HG03196 (cell line): ENCODE results near the gene HIC1.

Source experiments
- ATAC-seq: cut with Tn5 transposase; IDR thresholded peaks from one replicate; pipeline ENCODE4 v1.9.1; 2021; ENCODE audit not compliant: unreplicated experiment

HIC1 gene

DNA sequence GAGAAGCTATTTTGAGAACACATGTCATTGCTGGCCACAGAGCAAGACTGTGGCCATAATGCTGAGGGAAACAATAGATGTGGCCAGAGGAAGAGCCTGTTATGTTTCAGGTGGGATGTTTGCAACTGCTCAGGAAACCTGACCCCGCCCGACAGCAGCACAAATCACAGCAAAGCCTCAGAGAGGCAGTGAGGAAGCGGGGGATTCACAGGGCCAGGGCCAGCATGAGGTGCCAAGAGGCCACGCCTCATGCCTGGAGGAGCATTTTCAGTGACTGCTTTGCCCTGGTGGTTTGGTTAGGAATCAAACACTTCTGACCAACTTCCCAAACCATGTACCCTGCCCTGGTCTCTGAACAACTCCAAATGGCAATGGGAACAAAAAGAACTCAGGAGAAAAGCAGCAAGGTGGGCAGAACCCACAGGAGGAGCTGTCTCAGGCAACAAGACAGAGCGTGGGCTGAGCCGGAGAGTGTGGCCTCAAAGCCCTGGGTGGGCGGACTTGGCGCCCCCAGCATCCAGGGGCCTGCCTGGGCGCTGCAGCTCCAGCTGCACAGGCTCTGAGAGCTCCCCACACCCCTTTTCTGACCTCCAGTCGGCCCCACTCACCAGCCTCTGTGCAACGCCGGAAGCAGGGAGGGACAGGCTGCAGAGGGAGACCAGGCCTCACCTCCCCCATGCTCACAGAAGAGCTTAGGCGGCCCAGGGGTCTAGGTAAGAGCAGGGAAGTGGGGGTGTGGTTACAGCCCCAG, 20.6 kb downstream of the HIC1 start:
- ATAC-seq, result no peak

DNA sequence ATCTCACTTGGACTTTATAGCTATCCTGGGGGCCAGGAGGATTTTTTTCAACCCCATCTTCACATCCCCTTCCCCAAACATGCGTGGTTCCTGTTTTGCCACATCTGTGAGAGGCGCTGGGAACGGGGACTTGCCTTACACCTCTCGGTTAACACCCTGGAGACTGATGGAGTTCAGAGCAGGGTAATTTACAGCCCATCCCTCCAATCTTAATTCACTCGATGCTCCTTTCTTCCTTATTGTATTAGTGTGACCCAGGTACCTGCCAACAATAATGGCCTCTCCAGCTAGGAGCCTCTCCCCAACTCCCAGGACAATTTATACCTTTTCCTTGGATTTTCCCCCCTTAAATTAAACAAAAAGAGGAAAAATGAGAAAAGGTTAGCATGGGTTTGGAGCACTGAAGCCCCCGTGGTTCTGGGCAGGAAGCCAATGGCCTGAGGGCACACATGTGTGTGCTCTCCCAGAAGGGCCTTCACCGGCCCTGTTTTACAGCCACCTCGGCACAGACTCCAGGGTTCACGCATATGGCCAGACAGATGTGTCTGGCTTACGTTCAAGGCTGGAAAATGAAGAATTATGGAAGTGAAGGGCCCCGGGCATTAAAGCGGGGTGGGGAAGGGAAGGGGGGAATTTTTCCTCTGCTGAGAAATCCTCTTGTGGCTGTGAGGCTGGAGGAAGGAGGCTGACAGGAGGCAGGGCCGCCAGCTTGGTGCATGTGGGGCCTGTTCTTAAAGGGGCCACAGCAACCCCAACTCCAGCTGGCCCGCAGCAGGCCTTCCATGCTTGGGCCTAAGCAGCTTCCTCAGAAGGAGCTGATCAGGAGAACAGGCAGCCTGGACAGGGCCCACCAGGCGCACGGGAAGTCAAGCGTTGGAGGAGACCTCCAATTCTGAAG, 21.4 kb downstream of the HIC1 start:
- ATAC-seq, result no peak

DNA sequence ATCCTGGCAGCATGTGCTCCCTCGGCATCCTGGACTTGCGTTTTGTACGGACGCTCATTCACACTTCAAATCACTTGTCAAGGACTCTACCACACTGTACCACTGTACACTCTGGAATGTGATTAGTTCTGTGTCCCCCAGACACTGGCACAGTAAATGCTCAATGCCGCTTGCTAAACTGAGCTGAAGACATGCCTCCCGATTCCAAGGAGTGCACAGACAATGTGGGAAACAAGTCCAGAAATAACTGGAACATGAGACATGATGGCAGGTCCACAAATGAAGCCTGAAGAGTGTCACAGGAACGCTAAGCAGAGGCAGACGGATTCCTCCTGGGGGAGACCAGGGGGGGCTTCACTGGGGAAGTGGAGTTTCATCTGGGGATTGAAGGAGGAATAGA, 22.1 kb downstream of the HIC1 start:
- no peak for ATAC-seq

DNA sequence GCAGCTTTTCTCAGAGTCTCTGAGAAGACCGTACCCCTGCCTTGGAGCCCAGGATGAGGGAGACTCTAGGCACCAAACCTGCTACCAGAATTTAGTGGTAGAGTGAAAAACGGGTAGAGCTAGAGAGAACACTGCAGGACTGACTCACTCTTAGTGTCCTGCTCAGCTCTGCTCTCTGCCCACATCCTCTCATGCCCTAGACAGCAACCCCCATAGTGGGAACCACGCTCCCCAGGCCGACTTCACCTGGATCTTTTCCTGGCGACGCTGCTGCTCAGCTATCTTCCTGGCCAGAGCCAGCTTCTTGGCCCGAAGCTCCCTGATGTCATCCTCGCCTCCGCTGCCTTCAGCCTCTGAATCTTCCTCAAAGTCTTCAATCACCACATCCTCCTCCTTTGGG, 26.7 kb downstream of the HIC1 start:
- no peak for ATAC-seq

DNA sequence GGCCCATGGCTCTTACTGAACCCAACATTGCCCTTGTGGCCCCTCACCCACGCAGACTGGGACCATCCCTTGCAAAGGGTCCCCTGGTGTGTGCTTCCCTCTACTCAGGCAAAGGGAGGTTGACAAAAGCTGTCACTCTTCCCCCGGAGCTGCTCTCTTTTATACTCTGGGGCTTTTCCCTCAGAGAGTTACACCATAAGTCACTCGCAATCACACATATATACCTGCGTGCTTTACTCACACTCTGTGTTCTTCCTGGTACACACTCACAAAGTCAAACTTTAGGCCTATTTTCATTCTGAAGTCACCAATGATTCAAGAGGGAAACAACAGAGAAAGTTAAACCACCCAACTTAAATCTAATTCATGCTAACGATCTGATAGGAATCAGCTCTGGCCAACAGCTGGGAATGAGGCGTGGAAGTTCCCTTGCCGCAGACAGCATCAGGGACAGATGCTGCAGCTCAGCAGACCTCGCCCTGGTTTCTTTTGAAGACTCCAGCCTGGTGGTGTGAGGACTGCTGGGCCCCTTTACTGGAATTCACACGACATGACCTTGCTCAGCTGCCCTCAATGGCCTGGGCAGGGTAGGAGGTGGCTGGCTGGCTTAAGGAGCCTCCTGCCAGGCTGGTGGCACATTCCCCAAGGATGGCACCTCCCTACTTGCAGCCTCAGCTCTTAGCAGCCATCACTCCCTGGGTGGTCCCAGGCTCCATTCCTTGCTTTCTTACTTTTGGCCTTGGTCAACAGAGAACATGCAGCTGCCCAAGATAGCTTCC, 27.3 kb downstream of the HIC1 start:
- no peak for ATAC-seq

DNA sequence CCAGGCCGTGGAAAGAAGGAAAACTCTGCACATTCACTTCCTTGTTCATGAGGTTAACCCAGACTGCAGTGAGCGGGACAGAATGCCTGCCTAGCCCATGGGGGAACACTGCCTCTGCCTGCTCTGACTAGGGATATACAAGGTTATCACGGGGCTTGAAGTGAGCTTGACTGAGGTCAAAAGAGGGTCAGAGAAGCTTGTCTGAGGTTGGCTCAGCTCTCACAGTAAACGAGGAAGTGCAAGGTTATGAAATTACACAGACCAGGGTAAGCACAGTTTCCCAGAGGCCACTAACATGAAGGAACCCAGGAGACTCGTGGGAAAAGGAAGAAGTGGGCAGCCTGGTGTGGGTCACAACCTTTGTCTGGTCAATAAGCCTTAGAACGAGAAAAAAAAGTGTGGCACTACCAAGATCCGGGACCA, 28.7 kb downstream of the HIC1 start:
- ATAC-seq, result no peak

DNA sequence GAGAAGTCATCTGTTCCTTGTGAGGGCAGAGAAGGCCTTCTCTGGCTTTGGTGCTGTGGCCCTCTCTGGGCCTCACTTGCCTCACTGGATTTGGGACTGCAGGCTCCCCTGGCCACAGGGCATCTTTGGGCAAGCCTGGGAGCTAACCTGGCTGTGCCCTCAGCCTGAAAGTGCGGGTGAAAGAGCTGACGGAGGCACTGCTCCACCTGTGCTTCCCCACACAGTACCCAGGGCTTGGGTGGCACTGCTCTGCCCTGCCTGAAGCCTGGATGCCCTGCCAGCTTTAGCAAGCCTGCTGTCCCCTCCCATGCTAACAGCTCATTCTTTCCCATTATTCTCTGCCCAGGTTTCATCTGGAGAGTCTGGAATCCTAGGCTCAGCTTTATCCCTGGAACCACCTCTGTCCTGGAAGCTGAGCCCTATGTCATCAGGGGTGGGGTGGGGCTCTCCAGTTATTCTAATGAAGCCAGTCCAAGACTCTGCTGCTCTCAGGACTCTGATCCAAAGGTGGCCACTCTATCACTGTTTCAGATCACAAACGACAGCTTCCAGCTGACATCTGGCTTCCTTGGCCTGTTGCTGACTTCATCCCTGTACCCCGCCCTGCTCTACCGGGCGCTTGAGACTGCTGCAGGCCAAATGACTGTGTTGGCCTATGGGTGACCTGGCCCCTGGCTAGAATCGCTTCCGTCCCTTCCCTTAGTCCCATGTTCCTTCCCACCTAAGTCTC, 29.3 kb downstream of the HIC1 start:
- no peak for ATAC-seq

DNA sequence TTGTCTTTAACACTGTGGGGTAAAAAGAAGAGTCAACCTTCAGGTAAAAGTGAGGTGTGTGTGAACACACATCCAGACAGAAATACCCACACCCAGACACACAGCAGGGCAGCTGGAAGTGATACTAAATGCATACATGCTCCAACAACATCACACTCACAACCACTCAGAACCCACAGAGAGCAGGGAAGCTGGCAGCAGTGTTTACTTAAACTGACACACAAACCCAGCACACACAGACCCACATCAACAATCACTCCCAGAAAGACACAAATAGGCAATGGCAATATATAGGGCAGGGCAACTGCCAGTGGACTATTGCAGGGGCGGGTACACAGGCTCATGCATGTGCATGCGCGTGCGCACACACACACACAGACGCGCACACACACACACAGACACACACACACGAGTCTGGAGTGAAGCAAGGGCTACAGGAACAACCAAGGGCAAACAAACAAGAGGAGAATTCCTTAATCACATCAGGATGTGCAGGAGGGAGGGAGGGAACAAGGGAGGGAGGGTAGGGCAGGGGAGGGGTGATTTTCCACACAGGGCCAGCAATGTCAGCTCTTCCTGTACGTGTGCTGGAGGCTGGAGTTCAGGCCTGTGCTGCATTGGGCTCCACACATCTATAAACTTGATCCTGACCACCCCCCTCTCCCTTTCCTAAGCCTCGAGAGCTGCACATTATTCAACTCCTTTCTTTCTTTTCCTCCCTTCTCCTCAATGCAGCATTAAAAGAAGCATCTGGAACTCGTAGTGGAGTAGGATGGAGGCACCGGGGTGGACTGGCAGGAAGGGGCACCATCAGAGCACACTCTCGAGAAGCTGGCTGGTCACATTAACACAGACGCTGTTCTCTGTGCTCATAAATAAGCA, 30.1 kb downstream of the HIC1 start:
- ATAC-seq, result no peak

DNA sequence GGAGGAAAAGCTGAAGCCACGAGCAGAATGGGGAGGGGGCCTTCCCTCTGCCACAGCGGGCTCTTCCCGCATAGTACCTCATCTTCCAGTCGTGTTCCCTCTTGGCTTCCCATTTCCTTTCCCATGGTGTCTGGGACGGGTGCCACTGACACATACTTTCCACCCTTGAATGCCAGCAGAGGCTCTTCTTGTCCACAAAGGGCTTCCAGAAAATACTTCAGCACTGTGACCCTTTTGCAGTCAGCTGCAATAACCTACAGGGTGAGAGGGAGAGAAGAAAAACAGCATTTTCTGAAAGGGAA, 30.7 kb downstream of the HIC1 start:
- ATAC-seq, result no peak

DNA sequence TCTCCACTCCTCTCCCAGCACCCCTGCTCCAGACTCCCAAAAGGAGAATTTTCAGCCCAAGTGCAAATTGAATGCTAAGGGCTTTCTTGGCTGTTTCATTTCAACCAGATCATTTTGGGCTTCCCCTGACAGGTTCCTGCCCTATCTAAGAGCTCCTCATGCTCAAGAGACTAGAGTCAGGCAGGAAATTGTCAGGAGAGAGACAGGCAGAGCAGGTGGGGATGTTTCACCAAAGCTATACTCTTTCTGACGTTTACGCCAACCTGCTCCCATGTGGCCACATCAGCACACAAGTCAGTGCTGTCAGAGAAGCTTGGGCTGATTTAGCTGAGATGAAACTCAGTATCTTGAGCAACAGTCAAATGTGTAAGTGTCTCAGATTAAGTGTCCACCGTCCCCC, 31.4 kb downstream of the HIC1 start:
- no peak for ATAC-seq

DNA sequence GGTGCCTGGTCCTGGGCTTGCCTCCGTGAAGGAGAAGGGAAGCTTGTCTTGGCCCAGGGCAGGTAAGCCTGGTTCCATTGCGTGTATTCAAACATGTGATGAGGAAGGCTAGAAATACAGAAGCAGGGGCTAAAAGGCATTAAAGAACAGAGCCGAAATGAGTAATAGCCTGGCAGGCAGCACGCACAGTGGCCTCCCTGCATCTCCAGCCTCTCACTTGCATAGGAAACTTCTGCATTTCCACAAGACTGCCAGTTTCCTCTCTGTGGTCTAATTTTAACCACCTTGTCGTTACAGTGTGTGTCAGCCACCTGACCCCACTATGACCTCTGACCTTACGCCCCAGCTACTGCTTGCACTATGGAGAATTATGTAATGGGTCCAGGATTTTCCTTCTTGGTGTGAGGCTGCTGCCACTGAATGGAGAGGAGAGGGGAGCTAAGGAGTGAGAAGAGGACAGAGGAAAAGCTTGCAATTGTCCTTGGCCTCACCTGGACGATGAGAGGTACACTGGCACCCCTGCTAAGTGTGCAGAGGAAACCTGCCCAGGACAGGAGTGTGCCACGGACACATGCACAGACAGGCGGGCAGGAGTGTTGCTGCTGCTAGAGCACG, 32.8 kb downstream of the HIC1 start:
- ATAC-seq, result peak; percentile 35

DNA sequence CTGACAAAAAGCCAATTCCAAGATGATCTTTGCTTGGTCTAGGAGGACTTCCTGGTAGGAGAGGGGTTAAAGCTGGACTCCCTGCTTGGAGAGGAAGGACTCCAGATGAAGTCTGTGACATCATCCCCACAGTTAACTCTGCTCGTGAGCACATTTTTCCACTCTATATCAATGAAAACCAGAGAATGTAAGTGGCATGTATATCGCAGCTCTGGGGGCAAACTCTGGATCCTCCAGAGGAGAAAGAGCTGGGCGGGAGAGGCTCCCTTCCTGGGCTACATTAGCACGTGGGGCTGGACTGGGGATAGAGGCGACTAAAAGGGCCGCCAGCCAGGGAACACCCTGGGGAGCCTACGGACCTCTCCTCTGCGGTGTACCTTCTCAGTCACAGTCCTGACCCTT, 34.1 kb downstream of the HIC1 start:
- peak; percentile 23 for ATAC-seq

DNA sequence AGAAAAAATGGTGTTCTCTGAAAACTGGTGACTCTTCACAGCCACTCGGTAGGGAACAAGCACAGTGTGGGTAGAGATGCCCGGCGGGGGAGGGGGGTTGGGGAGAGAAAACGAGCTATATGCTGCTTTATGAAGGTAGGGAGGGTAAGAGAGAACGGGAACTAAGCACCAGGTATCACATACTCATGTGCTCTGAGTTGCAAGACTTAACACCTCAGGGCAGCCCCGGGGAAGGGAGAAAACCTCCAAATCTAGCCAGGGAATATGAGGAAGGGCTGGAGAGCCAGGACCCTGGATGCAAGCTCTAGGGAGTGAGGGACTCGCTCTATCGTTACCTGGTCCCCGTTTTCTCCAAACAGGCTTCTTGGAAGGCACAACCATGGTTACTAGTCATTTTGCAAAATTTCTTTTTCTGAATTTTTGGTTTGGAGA, 35.3 kb downstream of the HIC1 start:
- ATAC-seq, result no peak

DNA sequence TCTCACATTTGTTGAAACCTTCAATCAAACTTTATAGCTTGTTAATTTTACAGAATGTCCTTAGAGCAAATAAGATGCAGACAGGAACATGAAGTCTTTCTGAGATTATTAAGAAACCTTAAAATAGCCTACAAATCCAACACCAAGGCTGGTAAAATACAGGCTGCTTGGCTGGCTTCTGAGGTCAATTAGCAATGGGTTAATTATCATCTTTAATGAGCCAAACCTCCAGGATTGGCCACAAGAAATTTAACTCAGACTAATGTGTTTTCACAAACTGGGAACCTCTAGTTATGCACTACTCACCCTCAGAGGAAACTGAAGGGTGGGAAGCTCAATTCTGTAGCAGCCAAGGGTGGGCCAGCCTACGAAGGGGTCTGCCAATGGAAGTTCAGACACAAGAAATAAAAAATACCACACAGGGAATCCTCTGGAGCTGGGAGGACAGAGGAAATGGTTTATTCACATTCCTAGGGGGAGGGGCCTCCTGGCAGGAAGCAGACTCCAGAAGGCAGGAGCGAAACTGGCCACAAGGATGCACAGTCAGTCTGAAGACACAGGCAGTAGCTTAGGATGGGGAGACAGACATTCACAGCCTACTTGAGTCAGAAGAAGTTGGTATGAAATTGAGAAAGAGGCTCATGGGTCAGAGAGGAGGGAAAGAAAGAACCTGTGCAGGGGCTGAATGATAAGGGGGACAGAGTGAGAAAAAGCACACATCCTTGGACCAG, 36.1 kb downstream of the HIC1 start:
- ATAC-seq, result no peak

DNA sequence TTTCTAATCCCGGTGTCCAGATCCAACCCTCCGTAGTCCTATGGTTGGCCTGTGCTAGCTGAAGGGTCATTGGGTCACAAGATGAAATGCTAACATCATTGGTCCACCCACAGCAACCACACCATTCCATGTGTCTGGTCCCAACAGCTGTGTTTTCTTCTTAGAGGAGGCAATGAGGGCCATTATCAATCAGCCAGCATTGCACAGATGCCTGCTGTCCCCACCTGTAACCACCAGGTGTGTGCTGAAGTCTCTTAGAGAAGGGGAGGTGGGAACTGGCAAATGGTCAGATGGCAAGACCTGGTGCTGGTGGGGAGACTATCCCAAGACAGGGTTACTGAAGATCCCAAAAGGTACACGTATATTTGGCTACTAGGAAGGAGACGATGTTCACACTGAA, 37.4 kb downstream of the HIC1 start:
- ATAC-seq, result no peak

DNA sequence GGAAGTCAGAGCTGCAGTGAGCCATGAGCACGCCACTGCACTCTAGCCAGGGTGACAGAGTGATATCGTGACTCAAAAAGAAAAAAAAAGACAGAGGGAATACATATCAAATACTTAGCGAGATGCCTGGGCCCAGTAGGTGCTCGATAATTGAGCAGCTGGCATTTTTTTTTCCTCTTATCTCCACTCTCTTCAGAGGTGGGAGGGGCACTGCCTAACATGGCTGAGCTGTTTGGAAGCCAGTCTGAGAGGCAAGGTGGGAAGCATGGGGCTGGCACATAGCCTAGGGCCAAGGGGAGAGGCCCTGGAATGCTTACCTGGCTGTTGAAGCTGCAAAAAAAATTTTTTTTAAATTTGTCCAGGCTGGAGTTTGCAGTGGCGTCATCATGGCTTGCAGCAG, 38.4 kb downstream of the HIC1 start:
- ATAC-seq, result no peak

DNA sequence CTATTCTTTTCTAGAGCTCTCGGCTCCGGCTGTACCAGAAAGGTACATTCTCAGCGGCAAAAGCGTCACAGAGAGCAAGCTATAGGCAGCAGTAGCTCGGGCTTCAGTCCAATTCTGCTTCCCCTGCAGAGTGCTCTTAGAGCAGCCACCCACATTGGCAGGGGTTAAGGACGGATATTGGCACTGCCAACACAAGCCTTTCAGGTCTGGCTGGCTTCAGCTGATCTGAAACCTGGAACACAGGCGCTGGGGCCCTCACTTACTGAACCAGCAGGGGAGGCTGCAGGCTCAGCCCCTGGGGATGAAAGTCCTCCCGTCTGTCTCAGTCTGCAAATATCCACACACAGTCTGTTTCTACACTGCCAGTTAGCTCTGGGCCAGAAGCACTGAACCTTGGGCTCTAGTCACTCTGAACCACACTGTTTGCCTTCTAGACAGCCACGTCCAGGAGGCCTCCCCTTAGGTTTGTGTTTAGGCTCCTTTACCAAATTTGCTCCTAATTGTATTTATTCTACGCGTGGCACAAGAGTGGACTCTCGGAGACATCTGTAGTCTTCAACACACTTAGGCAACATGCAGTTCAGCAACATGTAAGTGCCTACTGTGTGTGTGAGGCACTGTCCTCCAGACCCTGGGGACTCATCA, 40.1 kb downstream of the HIC1 start:
- ATAC-seq, result no peak

DNA sequence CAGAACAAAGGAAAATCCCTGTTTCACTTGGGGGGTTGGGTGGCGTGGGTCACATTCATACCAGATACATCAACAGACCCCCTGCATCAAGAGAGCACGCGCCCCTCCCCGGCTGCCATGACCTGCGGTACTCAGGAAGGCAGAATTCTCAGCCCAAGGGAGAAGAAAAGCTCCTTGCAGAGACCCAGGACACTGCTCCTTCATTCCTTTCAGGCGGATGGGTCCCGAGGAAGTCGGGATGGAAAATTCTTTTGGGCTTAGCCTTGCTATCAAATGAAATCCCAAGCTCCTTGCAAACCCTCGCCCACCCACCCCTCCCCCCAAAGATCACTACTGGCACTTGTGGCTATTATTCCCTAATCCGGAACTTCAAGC, 40.6 kb downstream of the HIC1 start:
- no peak for ATAC-seq
